MM.1S (cell line): ENCODE data around the gene UNC13B.

Experiments
- DNase-seq: peaks from one replicate; pipeline ENCODE4 v3.0.0-alpha.2; 2015
- H2AFZ ChIP-seq: fragments of 300-600 bp; sonication (generic); 2 replicates; pipeline ENCODE4 v1.6.0; 2016; ENCODE audit warnings: antibody characterized with exemption, low read length
- H3F3A ChIP-seq: fragments of 300-600 bp; sonication (generic); 2 replicates; pipeline ENCODE4 v1.6.1; 2016; ENCODE audit warnings: mild to moderate bottlenecking, antibody characterized with exemption, low read length, moderate library complexity, mixed read lengths; ENCODE audit not compliant: insufficient read depth
- H3K27ac ChIP-seq: fragments of 300-600 bp; sonication (generic); 2 replicates; pipeline ENCODE4 v1.5.1; 2016; ENCODE audit warnings: mild to moderate bottlenecking, low read length
- H3K27me3 ChIP-seq: fragments of 300-600 bp; sonication (generic); replicated peaks from 2 replicates; pipeline ENCODE4 v1.6.0; 2016; ENCODE audit warnings: low read length; ENCODE audit not compliant: insufficient read depth
- H3K36me3 ChIP-seq: fragments of 300-600 bp; sonication (generic); replicated peaks from 2 replicates; pipeline ENCODE4 v1.6.1; 2016; ENCODE audit warnings: mild to moderate bottlenecking, low read length, mixed read lengths; ENCODE audit not compliant: insufficient read depth
- H3K4me1 ChIP-seq: fragments of 300-600 bp; sonication (generic); 2 replicates; pipeline ENCODE4 v1.6.1; 2016; ENCODE audit warnings: low read length, mixed read lengths
- H3K4me2 ChIP-seq: fragments of 300-600 bp; sonication (generic); 2 replicates; pipeline ENCODE4 v1.6.0; 2016; ENCODE audit warnings: low read depth, low read length
- H3K4me3 ChIP-seq: fragments of 300-600 bp; sonication (generic); 2 replicates; pipeline ENCODE4 v1.5.1; 2016; ENCODE audit warnings: low read length, mixed read lengths
- H3K79me2 ChIP-seq: fragments of 300-600 bp; sonication (generic); 2 replicates; pipeline ENCODE4 v1.6.1; 2016; ENCODE audit warnings: mixed run types, low read length, mixed read lengths
- H3K9ac ChIP-seq: fragments of 300-600 bp; sonication (generic); 2 replicates; pipeline ENCODE4 v1.6.1; 2016; ENCODE audit warnings: low read length, mixed read lengths
- H3K9me2 ChIP-seq: fragments of 300-600 bp; sonication (generic); replicated peaks from 2 replicates; pipeline ENCODE4 v1.6.1; 2016; ENCODE audit warnings: mild to moderate bottlenecking, low read length, mixed read lengths; ENCODE audit not compliant: insufficient read depth
- H3K9me3 ChIP-seq: fragments of 300-600 bp; sonication (generic); replicated peaks from 2 replicates; pipeline ENCODE4 v1.6.1; 2016; ENCODE audit warnings: mild to moderate bottlenecking, low read length, mixed read lengths; ENCODE audit not compliant: insufficient read depth
- H4K20me1 ChIP-seq: fragments of 300-600 bp; sonication (generic); 2 replicates; pipeline ENCODE4 v1.6.1; 2016; ENCODE audit warnings: mild to moderate bottlenecking, low read length, moderate library complexity, mixed read lengths; ENCODE audit not compliant: insufficient read depth
- EZH2 ChIP-seq: fragments of 300-600 bp; sonication (generic); optimal IDR thresholded peaks from 2 replicates; pipeline ENCODE3; 2017; ENCODE audit warnings: low read depth, mild to moderate bottlenecking, antibody characterized with exemption, low read length, mixed read lengths
- EZH2phosphoT487 ChIP-seq: fragments of 300-600 bp; sonication (generic); IDR thresholded peaks from 2 replicates; pipeline ENCODE4 v1.6.1; 2018; ENCODE audit warnings: antibody characterized with exemption, low read length
- TF ChIP-seq, protein P1 (sequence below): fragments of 300-600 bp; sonication (generic); IDR thresholded peaks from 2 replicates; pipeline ENCODE4 v1.5.1; 2016; ENCODE audit warnings: antibody characterized with exemption, low read length, mixed read lengths

UNC13B gene

DNA sequence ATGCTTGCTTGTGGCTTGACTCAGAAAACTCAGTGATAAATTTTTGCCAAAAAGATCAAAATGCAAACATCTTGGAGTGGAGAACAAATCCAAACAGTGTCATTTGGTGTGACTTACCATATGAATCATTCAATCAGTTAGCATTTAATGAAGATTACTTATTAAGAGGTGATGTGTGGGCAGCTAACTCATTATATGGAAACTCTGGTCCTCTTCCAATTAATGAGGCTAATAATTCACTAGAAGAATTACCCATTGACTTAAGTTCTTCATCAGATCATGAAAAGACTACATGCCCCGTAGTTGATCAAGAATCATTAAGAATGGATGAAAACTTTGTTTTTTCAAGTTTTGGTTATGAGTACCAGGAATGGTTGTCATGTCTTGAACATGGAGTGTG is 141.8 kb downstream of the UNC13B start:
- TF ChIP-seq EZH2: no peak
- TF ChIP-seq, protein P1, sequence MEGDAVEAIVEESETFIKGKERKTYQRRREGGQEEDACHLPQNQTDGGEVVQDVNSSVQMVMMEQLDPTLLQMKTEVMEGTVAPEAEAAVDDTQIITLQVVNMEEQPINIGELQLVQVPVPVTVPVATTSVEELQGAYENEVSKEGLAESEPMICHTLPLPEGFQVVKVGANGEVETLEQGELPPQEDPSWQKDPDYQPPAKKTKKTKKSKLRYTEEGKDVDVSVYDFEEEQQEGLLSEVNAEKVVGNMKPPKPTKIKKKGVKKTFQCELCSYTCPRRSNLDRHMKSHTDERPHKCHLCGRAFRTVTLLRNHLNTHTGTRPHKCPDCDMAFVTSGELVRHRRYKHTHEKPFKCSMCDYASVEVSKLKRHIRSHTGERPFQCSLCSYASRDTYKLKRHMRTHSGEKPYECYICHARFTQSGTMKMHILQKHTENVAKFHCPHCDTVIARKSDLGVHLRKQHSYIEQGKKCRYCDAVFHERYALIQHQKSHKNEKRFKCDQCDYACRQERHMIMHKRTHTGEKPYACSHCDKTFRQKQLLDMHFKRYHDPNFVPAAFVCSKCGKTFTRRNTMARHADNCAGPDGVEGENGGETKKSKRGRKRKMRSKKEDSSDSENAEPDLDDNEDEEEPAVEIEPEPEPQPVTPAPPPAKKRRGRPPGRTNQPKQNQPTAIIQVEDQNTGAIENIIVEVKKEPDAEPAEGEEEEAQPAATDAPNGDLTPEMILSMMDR: no peak
- TF ChIP-seq EZH2phosphoT487: no peak
- H3K4me3 ChIP-seq: no peak overlapping the region
- H3K9ac ChIP-seq: no peak overlapping the region
- H4K20me1 ChIP-seq: no peaks in the 10 kb centered on the region
- H3K27ac ChIP-seq: no peak overlapping the region
- H3K4me1 ChIP-seq: peaks cover 8% of the 10 kb centered on the region; the same call in 1 of the 2 replicates
- no peaks in the 10 kb centered on the region for H3K9me3 ChIP-seq
- H3K79me2 ChIP-seq: no peaks in the 10 kb centered on the region
- no peaks in the 10 kb centered on the region for H3K36me3 ChIP-seq
- H3K27me3 ChIP-seq: no peaks in the 10 kb centered on the region
- no peak for DNase-seq
- no peak overlapping the region for H2AFZ ChIP-seq
- H3F3A ChIP-seq: no peaks in the 10 kb centered on the region
- no peaks in the 10 kb centered on the region for H3K9me2 ChIP-seq
- no peak overlapping the region for H3K4me2 ChIP-seq

- Histone ChIP-seq H3K9ac (no peak overlapping the region), H3K36me3 (no peaks in the 10 kb centered on the region), H3K9me2 (no peaks in the 10 kb centered on the region), H3K4me2 (no peak overlapping the region), H4K20me1 (no peaks in the 10 kb centered on the region), H3K79me2 (no peaks in the 10 kb centered on the region), H3F3A (no peaks in the 10 kb centered on the region), H2AFZ (no peak overlapping the region), H3K9me3 (no peaks in the 10 kb centered on the region), H3K27ac (no peak overlapping the region), H3K4me1 (peaks cover 8% of the 10 kb centered on the region; the same call in 1 of the 2 replicates), H3K27me3 (no peaks in the 10 kb centered on the region), H3K4me3 (no peak overlapping the region)
- TF ChIP-seq, protein P1: no peak
- TF ChIP-seq EZH2phosphoT487 (no peak), EZH2 (no peak)
- DNase-seq: no peak
Observed at GRCh38 chr9:35306283-35306682, 144.5 kb downstream of the UNC13B start.

- H3K9ac ChIP-seq: no peak overlapping the region
- H3K9me3 ChIP-seq: no peaks in the 10 kb centered on the region
- no peaks in the 10 kb centered on the region for H3K9me2 ChIP-seq
- no peaks in the 10 kb centered on the region for H3K36me3 ChIP-seq
- H3K4me1 ChIP-seq: peaks cover 20% of the 10 kb centered on the region
- DNase-seq: no peak
- no peaks in the 10 kb centered on the region for H3F3A ChIP-seq
- H2AFZ ChIP-seq: no peak overlapping the region
- no peaks in the 10 kb centered on the region for H4K20me1 ChIP-seq
- H3K27me3 ChIP-seq: no peaks in the 10 kb centered on the region
- no peak overlapping the region for H3K27ac ChIP-seq
- H3K4me2 ChIP-seq: no peak overlapping the region
- no peaks in the 10 kb centered on the region for H3K79me2 ChIP-seq
- TF ChIP-seq EZH2 (no peak), EZH2phosphoT487 (no peak)
- TF ChIP-seq, protein P1: no peak
- no peak overlapping the region for H3K4me3 ChIP-seq
Observed at GRCh38 chr9:35308316-35308715, 146.5 kb downstream of the UNC13B start.
